ENCODE results near the gene ATP9B. TPM values are rescaled to one million over a fixed set of nuclear protein-coding genes. Genes with fewer than 3 reads are reported as not detected.

The ATP9B gene
- total and polyA plus RNA-seq, 3 donors from 2014 or later, result 32.4 to 113 (median 78.2) TPM

DNA sequence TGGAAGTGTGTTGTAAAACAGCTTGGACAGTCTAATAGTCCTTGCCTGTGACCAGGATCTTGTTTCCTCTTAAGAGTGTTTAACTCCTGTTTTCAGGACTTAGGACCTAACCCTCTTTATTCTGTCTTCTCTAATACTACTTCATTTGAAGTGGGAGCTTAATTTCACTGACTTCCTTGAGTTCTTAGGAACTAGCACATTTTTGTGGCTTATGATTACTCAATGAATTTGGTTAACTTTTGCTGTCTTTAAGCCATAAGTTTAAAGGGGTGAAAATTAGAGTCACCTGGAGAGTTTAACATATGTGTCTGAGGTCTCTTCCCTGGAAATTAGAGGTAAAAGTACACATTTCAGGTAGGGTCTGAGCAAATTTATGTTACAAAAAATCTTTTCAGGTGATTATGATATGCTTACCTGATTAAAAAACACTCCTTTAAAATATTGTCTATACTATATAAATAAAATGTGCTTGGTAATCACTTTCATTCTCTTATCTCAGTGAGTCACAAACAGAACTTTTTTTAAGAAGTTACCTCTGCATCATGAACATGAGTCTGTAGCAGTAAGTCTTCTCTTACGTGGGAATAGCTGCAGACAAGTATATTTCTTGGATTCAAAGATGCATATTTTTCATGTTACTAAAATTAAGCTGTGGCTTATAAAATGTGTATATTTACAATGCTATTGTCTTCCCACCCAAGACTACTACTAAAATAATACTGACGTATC, 52.7 kb downstream of the ATP9B start:
- Histone ChIP-seq H3K27me3 (no peaks in the 10 kb centered on the region), H3K4me3 (no peak overlapping the region), H3K9me3 (no peaks in the 10 kb centered on the region), H3K27ac (no peak overlapping the region), H3K36me3 (ENCODE audit: low read depth, missing control alignments) (no peaks in the 10 kb centered on the region), H3K4me1 (no peaks in the 10 kb centered on the region)
- intact Hi-C loops (cut with DNase I; ENCODE audit: low total_unique reads), result no loop called here
- WGBS, 2 donors, result 92 to 94% methylated on average over 2 of the region's 2 CpGs
- TF ChIP-seq, protein P1, sequence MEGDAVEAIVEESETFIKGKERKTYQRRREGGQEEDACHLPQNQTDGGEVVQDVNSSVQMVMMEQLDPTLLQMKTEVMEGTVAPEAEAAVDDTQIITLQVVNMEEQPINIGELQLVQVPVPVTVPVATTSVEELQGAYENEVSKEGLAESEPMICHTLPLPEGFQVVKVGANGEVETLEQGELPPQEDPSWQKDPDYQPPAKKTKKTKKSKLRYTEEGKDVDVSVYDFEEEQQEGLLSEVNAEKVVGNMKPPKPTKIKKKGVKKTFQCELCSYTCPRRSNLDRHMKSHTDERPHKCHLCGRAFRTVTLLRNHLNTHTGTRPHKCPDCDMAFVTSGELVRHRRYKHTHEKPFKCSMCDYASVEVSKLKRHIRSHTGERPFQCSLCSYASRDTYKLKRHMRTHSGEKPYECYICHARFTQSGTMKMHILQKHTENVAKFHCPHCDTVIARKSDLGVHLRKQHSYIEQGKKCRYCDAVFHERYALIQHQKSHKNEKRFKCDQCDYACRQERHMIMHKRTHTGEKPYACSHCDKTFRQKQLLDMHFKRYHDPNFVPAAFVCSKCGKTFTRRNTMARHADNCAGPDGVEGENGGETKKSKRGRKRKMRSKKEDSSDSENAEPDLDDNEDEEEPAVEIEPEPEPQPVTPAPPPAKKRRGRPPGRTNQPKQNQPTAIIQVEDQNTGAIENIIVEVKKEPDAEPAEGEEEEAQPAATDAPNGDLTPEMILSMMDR (IDR thresholded peaks at IDR 0.05), result no peak
- no peak for TF ChIP-seq POLR2A (IDR thresholded peaks at IDR 0.05)
- no peak for DNase-seq

DNA sequence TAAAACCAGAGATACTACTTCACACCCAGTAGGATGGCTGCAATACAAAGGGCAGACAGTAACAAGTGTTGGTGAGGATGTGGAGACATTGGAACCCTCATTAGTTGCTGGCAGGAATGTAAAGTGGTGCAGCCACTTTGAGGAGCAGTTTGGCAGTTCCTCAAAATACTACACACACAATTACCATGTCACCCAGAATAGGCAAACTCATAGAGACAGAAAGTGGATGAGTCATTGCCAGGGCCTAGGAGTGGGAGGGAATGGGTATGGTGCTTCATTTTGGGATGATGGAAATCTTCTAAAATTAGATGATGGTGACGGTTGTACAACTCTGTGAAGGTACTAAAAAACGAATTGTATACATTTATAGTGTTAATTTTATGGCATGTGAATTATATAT, 54.8 kb downstream of the ATP9B start:
- 43 to 85% methylated on average over 2 of the region's 2 CpGs for WGBS, 2 donors
- H3K27ac ChIP-seq, result no peak overlapping the region
- DNase-seq, result no peak
- H3K4me1 ChIP-seq, result no peaks in the 10 kb centered on the region
- no peaks in the 10 kb centered on the region for H3K27me3 ChIP-seq
- H3K4me3 ChIP-seq, result no peak overlapping the region
- TF ChIP-seq POLR2A (IDR thresholded peaks at IDR 0.05), result no peak
- TF ChIP-seq, protein P1 (IDR thresholded peaks at IDR 0.05), result no peak
- intact Hi-C loops (cut with DNase I; ENCODE audit: low total_unique reads), result no loop called here
- H3K9me3 ChIP-seq, result no peaks in the 10 kb centered on the region
- no peaks in the 10 kb centered on the region for H3K36me3 ChIP-seq (ENCODE audit: low read depth, missing control alignments)

DNA sequence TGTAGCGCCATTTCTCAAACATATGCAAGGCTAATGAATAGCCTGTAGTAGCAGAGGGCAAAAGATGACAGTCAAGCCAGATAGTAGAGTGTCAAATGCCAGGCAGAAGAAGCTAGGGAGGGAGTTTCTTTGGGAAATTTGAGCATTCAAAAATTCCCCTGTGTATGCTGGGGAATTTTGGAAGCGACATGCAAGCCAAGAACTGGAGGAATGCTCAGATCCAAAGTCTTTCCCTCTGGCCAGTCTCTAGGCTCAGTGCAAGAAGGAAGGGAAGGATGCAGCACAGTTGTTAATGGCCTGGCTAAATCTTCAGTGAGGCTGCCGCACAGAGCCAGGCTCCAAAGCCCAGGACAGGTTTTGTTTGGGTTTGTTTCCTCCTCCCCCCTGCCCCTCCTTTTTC, 59.9 kb downstream of the ATP9B start:
- TF ChIP-seq POLR2A (IDR thresholded peaks at IDR 0.05), result no peak
- TF ChIP-seq, protein P1 (IDR thresholded peaks at IDR 0.05), result no peak
- Histone ChIP-seq H3K36me3 (ENCODE audit: low read depth, missing control alignments) (no peaks in the 10 kb centered on the region), H3K4me3 (no peak overlapping the region), H3K27ac (no peak overlapping the region), H3K9me3 (no peaks in the 10 kb centered on the region), H3K27me3 (no peaks in the 10 kb centered on the region), H3K4me1 (no peaks in the 10 kb centered on the region)
- WGBS, 2 donors, result 80% methylated on average over 3 of the region's 3 CpGs
- no peak for DNase-seq
- intact Hi-C loops (cut with DNase I; ENCODE audit: low total_unique reads), result no loop called here

DNA sequence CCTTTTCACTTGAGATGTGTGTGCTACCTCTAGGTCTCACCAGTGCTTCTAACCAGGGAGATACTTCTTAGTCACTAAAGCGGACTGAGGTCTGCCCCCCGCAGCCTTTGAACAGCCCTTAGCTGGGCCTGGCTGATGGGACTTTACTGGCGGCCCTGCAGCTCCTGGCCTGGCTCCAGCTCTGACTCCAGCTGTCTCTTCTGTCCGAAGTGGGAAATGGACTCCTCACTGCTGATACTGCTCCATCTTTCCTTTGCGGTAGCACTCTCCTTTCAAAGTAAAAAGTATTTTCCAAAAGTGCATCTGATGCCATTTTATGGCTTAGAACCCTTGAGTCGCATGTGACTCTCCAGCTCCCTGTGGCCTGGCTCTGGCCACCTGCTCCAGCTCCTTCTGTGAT, 64.5 kb downstream of the ATP9B start:
- Histone ChIP-seq H3K36me3 (ENCODE audit: low read depth, missing control alignments) (no peaks in the 10 kb centered on the region), H3K27ac (no peak overlapping the region), H3K27me3 (no peaks in the 10 kb centered on the region), H3K4me1 (no peaks in the 10 kb centered on the region), H3K4me3 (no peak overlapping the region), H3K9me3 (no peaks in the 10 kb centered on the region)
- no peak for DNase-seq
- intact Hi-C loops (cut with DNase I; ENCODE audit: low total_unique reads), result no loop called here
- WGBS, 2 donors, result 76 to 84% methylated on average over 6 of the region's 6 CpGs
- TF ChIP-seq, protein P1 (IDR thresholded peaks at IDR 0.05), result no peak
- TF ChIP-seq POLR2A (IDR thresholded peaks at IDR 0.05), result no peak

DNA sequence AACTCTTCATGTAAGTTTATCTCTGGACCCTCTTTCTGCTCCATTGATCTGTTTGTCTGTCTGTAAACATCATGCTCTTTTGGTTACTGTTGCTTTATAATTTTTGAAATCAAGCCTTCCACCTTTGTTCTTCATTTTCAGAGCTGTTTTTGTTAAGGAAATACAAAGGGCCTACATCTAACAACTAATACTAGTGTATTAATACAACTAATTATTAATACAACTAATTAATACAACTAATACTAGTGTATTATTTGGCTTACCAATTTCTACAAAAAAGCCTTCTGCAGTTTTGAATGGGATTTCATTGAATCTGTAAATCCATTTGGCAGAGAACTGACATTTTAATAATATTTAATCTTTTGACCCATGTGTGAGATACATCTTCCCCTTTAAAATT, 66.7 kb downstream of the ATP9B start:
- no peaks in the 10 kb centered on the region for H3K9me3 ChIP-seq
- no peaks in the 10 kb centered on the region for H3K36me3 ChIP-seq (ENCODE audit: low read depth, missing control alignments)
- intact Hi-C loops (cut with DNase I; ENCODE audit: low total_unique reads), result no loop called here
- no peak for DNase-seq
- TF ChIP-seq, protein P1 (IDR thresholded peaks at IDR 0.05), result no peak
- no peak for TF ChIP-seq POLR2A (IDR thresholded peaks at IDR 0.05)
- H3K27ac ChIP-seq, result no peak overlapping the region
- no peak overlapping the region for H3K4me3 ChIP-seq
- H3K27me3 ChIP-seq, result no peaks in the 10 kb centered on the region
- no peaks in the 10 kb centered on the region for H3K4me1 ChIP-seq
